OCI-LY1 (cell line): ENCODE measurements around the gene RBMS3.

Experiments used
- H2AFZ ChIP-seq: fragments of 200-600 bp; sonication (generic), shearing (Covaris generic); 2 replicates; pipeline ENCODE4 v1.6.0; 2014; ENCODE audit warnings: antibody characterized with exemption, mild to moderate bottlenecking, low read length
- H3F3A ChIP-seq: fragments of 200-600 bp; sonication (generic), shearing (Covaris generic); 2 replicates; pipeline ENCODE4 v1.6.0; 2014; ENCODE audit warnings: mild to moderate bottlenecking, antibody characterized with exemption, low read length, moderate library complexity; ENCODE audit not compliant: insufficient read depth
- H3K27ac ChIP-seq: fragments of 200-600 bp; sonication (generic); 2 replicates; pipeline ENCODE4 v1.5.1; 2014; ENCODE audit warnings: low read length, mixed run types, mild to moderate bottlenecking, low read depth; ENCODE audit not compliant: poor library complexity, severe bottlenecking
- H3K27me3 ChIP-seq: fragments of 200-600 bp; sonication (generic); 2 replicates; pipeline ENCODE4 v1.6.0; 2014; ENCODE audit warnings: antibody characterized with exemption, mild to moderate bottlenecking, low read length, moderate library complexity; ENCODE audit not compliant: insufficient read depth
- H3K36me3 ChIP-seq: fragments of 200-600 bp; sonication (generic); 2 replicates; pipeline ENCODE4 v1.6.1; 2014; ENCODE audit warnings: mild to moderate bottlenecking, antibody characterized with exemption, low read length, moderate library complexity, mixed read lengths; ENCODE audit not compliant: insufficient read depth
- H3K4me1 ChIP-seq: fragments of 200-600 bp; sonication (generic); 2 replicates; pipeline ENCODE4 v1.5.1; 2014; ENCODE audit warnings: mild to moderate bottlenecking, low read length, moderate library complexity; ENCODE audit not compliant: insufficient read depth, severe bottlenecking
- H3K4me2 ChIP-seq: fragments of 200-600 bp; sonication (generic), shearing (Covaris generic); 2 replicates; pipeline ENCODE4 v1.6.1; 2014; ENCODE audit warnings: low read length
- H3K4me3 ChIP-seq: fragments of 200-600 bp; sonication (generic); 2 replicates; pipeline ENCODE4 v1.5.1; 2014; ENCODE audit warnings: low read length, low read depth, mild to moderate bottlenecking, mixed read lengths; ENCODE audit not compliant: poor library complexity, severe bottlenecking
- H3K79me2 ChIP-seq: fragments of 200-600 bp; shearing (Covaris generic); 2 replicates; pipeline ENCODE4 v1.6.1; 2016; ENCODE audit warnings: mixed run types, low read length, mixed read lengths; ENCODE audit not compliant: insufficient read depth
- H3K9ac ChIP-seq: fragments of 200-600 bp; sonication (generic), shearing (Covaris generic); 2 replicates; pipeline ENCODE4 v1.6.1; 2014; ENCODE audit warnings: mild to moderate bottlenecking, low read length, mixed read lengths
- H3K9me2 ChIP-seq: fragments of 200-600 bp; sonication (generic), shearing (Covaris generic); 2 replicates; pipeline ENCODE4 v1.6.1; 2014; ENCODE audit warnings: low read depth, mild to moderate bottlenecking, low read length, mixed read lengths
- H3K9me3 ChIP-seq: fragments of 200-600 bp; shearing (Covaris generic); 2 replicates; pipeline ENCODE4 v1.6.1; 2014; ENCODE audit warnings: low read length, mixed read lengths
- H4K20me1 ChIP-seq: fragments of 200-600 bp; sonication (generic), shearing (Covaris generic); 2 replicates; pipeline ENCODE4 v1.6.0; 2016; ENCODE audit warnings: mild to moderate bottlenecking, low read length; ENCODE audit not compliant: insufficient read depth
- CTCF ChIP-seq: fragments of 200-600 bp; sonication (generic), shearing (Covaris generic); IDR thresholded peaks from 2 replicates; pipeline ENCODE4 v1.5.1; 2017; ENCODE audit warnings: mild to moderate bottlenecking, antibody characterized with exemption, low read length, moderate library complexity, mixed read lengths
- EZH2 ChIP-seq: fragments of 200-600 bp; sonication (generic), shearing (Covaris generic); IDR thresholded peaks from 2 replicates; pipeline ENCODE4 v1.8.0; 2017; ENCODE audit warnings: borderline replicate concordance, mixed run types, mild to moderate bottlenecking, antibody characterized with exemption, low read length, moderate library complexity, mixed read lengths

RBMS3 gene

GRCh38 chr3:29384640-29385039 lies 103.8 kb downstream of the RBMS3 start:
- Histone ChIP-seq H3K27ac (peak overlapping the region; percentile 20), H4K20me1 (no peaks in the 10 kb centered on the region), H3F3A (no peaks in the 10 kb centered on the region), H3K4me3 (no peak overlapping the region), H3K4me1 (peaks cover 71% of the 10 kb centered on the region), H2AFZ (no peak overlapping the region), H3K9me2 (no peaks in the 10 kb centered on the region), H3K27me3 (no peaks in the 10 kb centered on the region), H3K9me3 (peaks cover 2% of the 10 kb centered on the region; the same call in 1 of the 2 replicates), H3K79me2 (no peaks in the 10 kb centered on the region), H3K4me2 (no peak overlapping the region; the same call in 1 of the 2 replicates), H3K9ac (no peak overlapping the region), H3K36me3 (peaks cover 29% of the 10 kb centered on the region)
- TF ChIP-seq CTCF (no peak), EZH2 (no peak)

DNA sequence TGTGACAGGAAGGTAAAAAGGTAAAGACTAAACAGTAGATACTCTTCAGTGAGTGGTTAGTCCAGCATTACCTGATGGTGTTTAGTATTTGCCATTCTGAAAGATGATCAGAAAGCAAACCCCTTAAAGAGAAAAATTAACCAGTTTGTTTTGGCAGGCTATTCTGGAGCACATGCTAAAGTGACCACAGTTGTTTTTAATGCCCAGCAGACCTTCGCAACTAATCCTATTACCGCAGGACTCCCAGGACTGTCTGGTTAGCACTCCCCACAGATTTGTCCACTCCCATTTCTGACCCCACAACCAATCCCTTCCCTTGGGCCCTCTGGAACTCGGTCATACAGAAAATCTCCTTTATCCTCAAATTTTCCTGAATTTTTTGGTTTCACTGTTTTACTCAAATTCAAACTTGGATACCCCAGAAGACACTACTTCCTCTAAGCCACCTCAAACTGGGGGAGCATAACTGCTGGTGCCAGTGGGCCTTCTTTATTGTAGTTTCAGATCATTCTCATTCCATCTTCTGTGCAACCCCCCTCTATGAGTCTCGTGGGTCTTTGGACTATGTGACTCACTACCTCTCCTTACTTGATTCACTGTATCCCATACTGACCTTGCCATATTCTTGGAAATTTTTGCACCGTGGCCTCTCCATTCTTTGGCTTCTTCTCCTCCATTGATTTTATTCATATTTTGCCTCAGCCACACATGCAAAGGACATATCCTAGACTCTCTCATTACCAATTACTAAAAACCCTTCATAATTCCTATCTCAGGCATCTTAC lies 104.4 kb downstream of the RBMS3 start:
- H3K9ac ChIP-seq = no peak overlapping the region
- no peak overlapping the region; the same call in 1 of the 2 replicates for H3K4me2 ChIP-seq
- peaks cover 71% of the 10 kb centered on the region for H3K4me1 ChIP-seq
- TF ChIP-seq EZH2 (no peak), CTCF (no peak)
- H3F3A ChIP-seq = no peaks in the 10 kb centered on the region
- no peaks in the 10 kb centered on the region for H3K27me3 ChIP-seq
- no peaks in the 10 kb centered on the region; the same call in 1 of the 2 replicates for H3K9me3 ChIP-seq
- no peaks in the 10 kb centered on the region for H4K20me1 ChIP-seq
- peaks cover 25% of the 10 kb centered on the region; the same call in 1 of the 2 replicates for H3K36me3 ChIP-seq
- no peaks in the 10 kb centered on the region for H3K9me2 ChIP-seq
- no peaks in the 10 kb centered on the region for H3K79me2 ChIP-seq
- H2AFZ ChIP-seq = no peak overlapping the region
- H3K27ac ChIP-seq = peak overlapping the region; percentile 75
- H3K4me3 ChIP-seq = no peak overlapping the region

GRCh38 chr3:29389362-29389761 lies 108.5 kb downstream of the RBMS3 start:
- TF ChIP-seq EZH2 (no peak), CTCF (no peak)
- Histone ChIP-seq H3K4me1 (peaks cover 67% of the 10 kb centered on the region), H3K27me3 (no peaks in the 10 kb centered on the region), H3K79me2 (no peaks in the 10 kb centered on the region), H3K36me3 (peaks cover 4% of the 10 kb centered on the region; the same call in 1 of the 2 replicates), H3K9me2 (no peaks in the 10 kb centered on the region), H4K20me1 (no peaks in the 10 kb centered on the region), H3K4me3 (no peak overlapping the region), H2AFZ (no peak overlapping the region), H3K9ac (no peak overlapping the region), H3K27ac (peak overlapping the region; percentile 75), H3K4me2 (no peak overlapping the region), H3K9me3 (no peaks in the 10 kb centered on the region; the same call in 1 of the 2 replicates), H3F3A (no peaks in the 10 kb centered on the region)
